Activated gamma-delta T cell treated with Interleukin-2 at 50 U/mL for 16 hours (primary cell): ENCODE data around the gene TMCC2.
A peak's percentile ranks its signal among the peaks of the same experiment; 100 is the strongest.
"Not testable (repeated sequence)": the region's sequence is repeated elsewhere in the genome, so short reads cannot be mapped to it uniquely, and the experiment has no call there.

ENCODE experiments used
- DNase-seq: peaks from one replicate; pipeline ENCODE4 v3.0.0-alpha.2; 2020

Gene TMCC2, protein sequence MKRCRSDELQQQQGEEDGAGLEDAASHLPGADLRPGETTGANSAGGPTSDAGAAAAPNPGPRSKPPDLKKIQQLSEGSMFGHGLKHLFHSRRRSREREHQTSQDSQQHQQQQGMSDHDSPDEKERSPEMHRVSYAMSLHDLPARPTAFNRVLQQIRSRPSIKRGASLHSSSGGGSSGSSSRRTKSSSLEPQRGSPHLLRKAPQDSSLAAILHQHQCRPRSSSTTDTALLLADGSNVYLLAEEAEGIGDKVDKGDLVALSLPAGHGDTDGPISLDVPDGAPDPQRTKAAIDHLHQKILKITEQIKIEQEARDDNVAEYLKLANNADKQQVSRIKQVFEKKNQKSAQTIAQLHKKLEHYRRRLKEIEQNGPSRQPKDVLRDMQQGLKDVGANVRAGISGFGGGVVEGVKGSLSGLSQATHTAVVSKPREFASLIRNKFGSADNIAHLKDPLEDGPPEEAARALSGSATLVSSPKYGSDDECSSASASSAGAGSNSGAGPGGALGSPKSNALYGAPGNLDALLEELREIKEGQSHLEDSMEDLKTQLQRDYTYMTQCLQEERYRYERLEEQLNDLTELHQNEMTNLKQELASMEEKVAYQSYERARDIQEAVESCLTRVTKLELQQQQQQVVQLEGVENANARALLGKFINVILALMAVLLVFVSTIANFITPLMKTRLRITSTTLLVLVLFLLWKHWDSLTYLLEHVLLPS

DNA sequence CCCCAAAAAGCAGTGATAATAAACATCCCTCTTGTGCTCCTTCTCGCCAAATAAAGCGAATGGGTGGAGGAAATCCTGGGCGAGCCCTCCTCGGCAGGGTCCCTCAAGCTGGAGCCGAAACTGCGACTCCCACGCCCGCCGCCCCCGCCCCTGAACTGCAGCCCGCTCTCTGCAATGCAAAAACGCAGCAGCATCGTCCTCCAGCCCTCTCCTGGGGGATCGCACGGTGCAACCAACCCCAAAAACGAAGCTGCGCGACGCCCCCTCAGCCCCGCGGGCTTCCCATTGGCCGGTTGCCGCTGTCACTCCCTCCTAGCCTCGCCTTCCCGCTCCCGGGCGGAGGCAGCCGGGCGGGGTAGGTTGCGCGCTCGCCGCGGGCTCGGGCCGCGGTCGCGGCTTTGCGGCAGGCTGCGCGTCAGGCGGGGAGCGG lies at the start of gene TMCC2:
Gene TMCC2 (plus strand): TSS at position 363 of the 430 bp plus-strand sequence. CDS start 619 bp downstream, outside the sequence.
- DNase-seq: peak; percentile 79

DNA sequence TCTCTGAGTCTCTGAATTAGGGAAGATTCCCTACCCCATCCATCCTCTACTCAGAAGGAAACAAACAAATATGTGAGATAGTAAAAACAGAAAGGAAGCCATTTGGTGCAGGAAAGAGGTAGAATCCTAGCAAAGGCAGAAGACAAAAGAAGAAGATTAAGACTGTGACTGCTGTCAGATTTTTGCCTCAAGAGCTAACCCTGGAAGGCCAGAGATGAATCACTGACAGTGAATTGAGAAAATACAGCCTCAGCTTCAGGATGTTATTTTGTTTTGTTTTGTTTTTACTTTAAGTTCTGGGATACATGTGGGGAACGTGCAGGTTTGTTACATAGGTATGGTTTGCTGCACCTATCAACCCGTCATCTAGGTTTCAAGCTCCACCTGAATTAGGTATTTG lies 47.9 kb upstream of the TMCC2 start:
- no peak for DNase-seq

DNA sequence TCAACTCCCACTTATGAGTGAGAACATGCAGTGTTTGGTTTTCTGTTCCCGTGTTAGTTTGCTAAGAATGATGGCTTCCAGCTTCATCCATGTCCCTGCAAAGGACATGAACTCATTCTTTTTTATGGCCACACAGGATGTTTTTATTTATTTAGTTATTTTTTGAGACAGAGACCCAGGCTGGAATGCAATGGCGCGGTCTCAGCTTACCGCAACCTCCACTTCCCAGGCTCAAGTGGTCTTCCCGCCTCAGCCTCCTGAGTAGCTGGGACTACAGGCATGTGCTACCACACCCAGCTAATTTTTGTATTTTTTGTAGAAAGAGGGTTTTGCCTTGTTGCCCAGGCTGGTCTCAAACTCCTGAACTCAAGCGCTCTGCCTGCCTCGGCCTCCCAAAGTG lies 47.4 kb upstream of the TMCC2 start:
- DNase-seq: not testable (repeated sequence)

DNA sequence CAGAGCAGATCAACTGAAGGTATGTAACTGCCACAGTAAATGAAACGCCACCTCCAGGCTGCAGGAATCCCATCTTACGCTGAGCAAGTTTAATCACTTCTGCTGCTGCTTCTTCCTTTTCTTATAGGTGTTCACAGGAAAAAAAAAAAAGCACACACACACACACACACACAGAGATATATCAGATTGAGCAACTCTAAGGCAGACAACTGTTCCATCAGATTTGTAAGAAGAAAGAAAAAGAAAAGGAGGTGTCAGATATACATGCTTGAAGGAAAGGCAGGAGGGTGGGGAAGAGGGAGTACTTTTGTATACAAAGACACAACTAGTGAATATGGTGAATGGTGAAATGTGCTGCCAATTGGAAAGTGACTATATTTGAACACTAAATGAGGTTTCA lies 44.8 kb upstream of the TMCC2 start:
- no peak for DNase-seq

DNA sequence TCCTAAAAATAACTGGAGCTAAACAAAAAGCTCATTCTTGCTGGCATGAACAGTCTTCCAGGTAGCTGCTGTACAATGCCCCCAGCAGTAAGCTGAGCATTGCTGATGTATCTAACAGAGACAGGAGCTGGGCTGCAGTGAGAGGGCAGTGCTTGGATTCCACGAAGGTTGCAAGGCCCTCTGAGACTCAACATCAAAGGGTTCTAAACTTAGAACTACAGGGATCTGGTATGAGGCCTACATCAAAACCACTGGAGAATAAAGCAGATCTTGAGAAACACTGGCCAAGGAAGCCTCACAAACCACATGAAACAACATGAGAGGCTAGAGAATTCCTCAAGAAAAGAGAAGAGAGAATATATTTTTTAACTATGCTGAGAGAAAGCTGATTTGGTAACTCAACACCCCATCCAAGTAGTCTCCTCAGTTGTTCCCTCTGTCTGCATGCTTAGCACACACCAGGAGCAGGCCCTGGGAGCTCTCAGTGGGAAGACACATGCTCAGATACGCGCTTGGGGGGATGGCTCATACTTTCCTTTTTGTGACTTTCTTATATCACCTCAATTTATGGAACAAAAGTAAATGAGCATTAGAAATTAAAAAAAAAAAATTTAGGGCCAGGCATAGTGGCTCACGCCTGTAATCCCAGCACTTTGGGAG lies 43.9 kb upstream of the TMCC2 start:
- DNase-seq: no peak

- no peak for DNase-seq
Observed at GRCh38 chr1:205186191-205186590, 41.6 kb upstream of the TMCC2 start.

GRCh38 chr1:205187420-205187819 lies 40.3 kb upstream of the TMCC2 start:
- DNase-seq: no peak

GRCh38 chr1:205188098-205188497 lies 39.6 kb upstream of the TMCC2 start:
- no peak for DNase-seq

GRCh38 chr1:205188596-205188995 lies 39.1 kb upstream of the TMCC2 start:
- no peak for DNase-seq

GRCh38 chr1:205189131-205189530 lies 38.6 kb upstream of the TMCC2 start:
- DNase-seq: no peak

- no peak for DNase-seq
Observed at GRCh38 chr1:205190845-205191577, 36.7 kb upstream of the TMCC2 start.

- no peak for DNase-seq
Observed at GRCh38 chr1:205191622-205192021, 36.1 kb upstream of the TMCC2 start.

DNA sequence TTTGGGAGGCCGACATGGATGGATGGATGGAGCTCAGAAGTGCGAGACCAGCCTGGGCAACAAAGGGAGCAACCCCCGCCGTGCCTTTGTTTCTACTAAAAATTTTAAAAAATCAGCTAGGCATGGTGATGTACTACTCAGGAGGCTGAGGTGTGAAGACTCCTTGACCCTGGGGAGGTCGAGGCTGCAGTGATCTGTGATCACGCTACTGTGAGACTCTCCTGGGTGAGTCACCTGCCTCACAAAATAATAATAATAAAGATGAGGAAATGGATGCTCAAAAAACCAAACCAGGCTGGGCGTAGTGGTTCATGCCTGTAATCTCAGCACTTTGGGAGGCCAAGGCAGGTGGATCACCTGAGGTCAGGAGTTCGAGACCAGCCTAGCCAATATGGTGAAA lies 35.5 kb upstream of the TMCC2 start:
- DNase-seq: no peak

GRCh38 chr1:205199090-205199930 lies 28.4 kb upstream of the TMCC2 start:
- no peak for DNase-seq

- DNase-seq: no peak
Observed at GRCh38 chr1:205199931-205200299, 27.8 kb upstream of the TMCC2 start.

DNA sequence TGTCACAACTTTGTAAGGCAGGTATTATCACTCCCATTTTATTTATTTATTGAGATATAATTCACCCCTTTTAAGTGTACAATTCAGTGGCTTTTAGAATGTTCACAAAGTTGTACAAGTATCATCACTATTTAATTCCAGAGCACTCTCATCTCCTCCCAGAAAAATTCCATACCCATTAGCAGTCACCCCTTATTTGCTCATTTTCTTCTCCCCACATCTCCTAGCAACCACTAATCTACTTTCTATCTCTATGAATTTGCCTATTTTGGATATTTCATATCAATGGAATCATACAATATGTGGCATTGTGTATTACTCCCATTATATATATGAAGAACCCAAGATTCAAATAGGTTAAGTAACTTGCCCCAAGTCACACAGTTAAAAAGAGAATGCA lies 23.2 kb upstream of the TMCC2 start:
- DNase-seq: no peak

- no peak for DNase-seq
Observed at GRCh38 chr1:205205055-205205454, 22.7 kb upstream of the TMCC2 start.

DNA sequence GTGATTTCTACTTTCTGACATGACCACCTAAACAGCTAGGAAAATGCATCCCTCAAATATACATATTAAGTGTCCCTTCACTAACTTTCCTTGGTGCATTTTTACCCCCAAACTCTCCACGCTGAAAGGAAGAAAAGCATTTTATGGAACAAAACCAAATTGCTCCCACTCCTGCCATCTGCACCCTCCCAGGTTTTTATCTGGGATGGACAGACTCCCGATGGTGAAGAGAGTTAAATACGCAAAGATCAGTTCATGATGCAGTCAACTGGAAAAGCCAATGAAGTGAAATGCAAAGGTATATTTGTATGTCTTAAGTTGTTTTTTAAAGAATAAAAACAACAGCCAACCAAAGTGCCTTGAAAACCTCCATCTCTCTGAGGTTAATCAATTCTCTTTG lies 18.9 kb upstream of the TMCC2 start:
- DNase-seq: no peak

- no peak for DNase-seq
Observed at GRCh38 chr1:205210756-205211168, 17.0 kb upstream of the TMCC2 start.

GRCh38 chr1:205211169-205211838 lies 16.4 kb upstream of the TMCC2 start, which contains the start of gene DSTYK:
Gene DSTYK (minus strand): TSS chr1:205211702. CDS start chr1:205211535, 167 bp downstream.
- peak; percentile 88 for DNase-seq

DNA sequence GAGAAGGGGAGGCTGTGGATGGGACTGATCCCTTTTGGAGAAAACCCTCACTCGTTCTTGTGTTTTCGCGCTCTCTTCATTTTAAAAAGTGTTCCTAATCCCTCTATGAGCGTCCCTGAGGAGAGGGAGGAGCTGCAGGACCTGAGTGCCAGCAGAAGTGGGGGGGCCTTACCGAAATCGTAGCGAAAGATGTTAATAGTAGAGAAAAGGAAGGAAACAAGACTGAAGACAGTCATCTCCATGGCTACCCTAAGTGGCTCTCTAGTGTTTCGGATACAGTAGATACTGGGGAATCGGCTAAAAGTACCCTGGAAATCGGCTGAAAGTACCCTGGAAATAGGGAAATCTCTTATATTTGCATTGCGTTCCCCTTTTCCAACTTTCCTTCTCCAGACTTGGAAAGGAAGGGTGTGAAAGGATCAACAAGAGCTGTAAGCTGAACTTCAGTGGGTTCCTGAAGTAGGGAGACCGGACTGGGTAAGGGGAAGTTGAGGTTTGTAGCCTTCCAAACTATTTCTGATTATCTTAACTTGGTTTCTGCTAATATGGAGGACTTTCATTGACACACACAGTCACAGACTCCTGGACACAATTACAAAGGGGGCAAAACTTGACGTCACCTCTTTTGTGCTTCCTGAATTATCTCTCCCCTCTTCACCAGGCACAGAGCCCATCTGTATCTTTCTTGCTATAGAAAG lies 15.8 kb upstream of the TMCC2 start:
- DNase-seq: no peak
